Mesendoderm (in vitro differentiated cells): ENCODE data around the gene REXO4.
"Not testable (repeated sequence)": the region's sequence is repeated elsewhere in the genome, so short reads cannot be mapped to it uniquely, and the experiment has no call there.

ENCODE experiments used
- DNase-seq: peaks from one replicate; pipeline ENCODE4 v3.0.0; 2013
- H2AK5ac ChIP-seq: 2 replicates; pipeline ENCODE4 v1.6.1; 2013; ENCODE audit warnings: low read length, inconsistent platforms
- H2BK120ac ChIP-seq: 2 replicates; pipeline ENCODE4 v1.6.1; 2013; ENCODE audit warnings: low read depth, mild to moderate bottlenecking, low read length, moderate library complexity, mixed read lengths
- H2BK15ac ChIP-seq: replicated peaks from 2 replicates; pipeline ENCODE4 v1.6.1; 2013; ENCODE audit warnings: low read depth, mild to moderate bottlenecking, moderate library complexity
- H2BK5ac ChIP-seq: 2 replicates; pipeline ENCODE4 v1.6.1; 2013; ENCODE audit warnings: low read length, inconsistent platforms
- H3K18ac ChIP-seq: 2 replicates; pipeline ENCODE4 v1.6.1; 2013; ENCODE audit warnings: mild to moderate bottlenecking, low read length, mixed read lengths
- H3K23ac ChIP-seq: one replicate; pipeline ENCODE4 v1.6.1; 2013; ENCODE audit warnings: low read length
- H3K27ac ChIP-seq: 2 replicates; pipeline ENCODE4 v1.5.1; 2013; ENCODE audit warnings: low read depth, mild to moderate bottlenecking, inconsistent platforms, low read length, moderate library complexity
- H3K27me3 ChIP-seq: 2 replicates; pipeline ENCODE4 v1.6.1; 2013; ENCODE audit warnings: low read length, control low read depth, mild to moderate bottlenecking, inconsistent platforms; ENCODE audit not compliant: insufficient read depth, poor library complexity
- H3K36me3 ChIP-seq: 2 replicates; pipeline ENCODE4 v1.6.1; 2013; ENCODE audit warnings: low read length, inconsistent platforms; ENCODE audit not compliant: control insufficient read depth, insufficient read depth
- H3K4ac ChIP-seq: one replicate; pipeline ENCODE4 v1.6.1; 2013; ENCODE audit warnings: low read depth, mild to moderate bottlenecking, low read length, moderate library complexity
- H3K4me1 ChIP-seq: 2 replicates; pipeline ENCODE4 v1.6.1; 2013; ENCODE audit warnings: low read depth, low read length, inconsistent platforms; ENCODE audit not compliant: control insufficient read depth
- H3K4me2 ChIP-seq: 2 replicates; pipeline ENCODE4 v1.6.1; 2013; ENCODE audit warnings: low read length
- H3K4me3 ChIP-seq: 2 replicates; pipeline ENCODE4 v1.5.1; 2013; ENCODE audit warnings: mild to moderate bottlenecking, low read length
- H3K56ac ChIP-seq: one replicate; pipeline ENCODE4 v1.6.1; 2013; ENCODE audit warnings: low read length
- H3K79me1 ChIP-seq: 2 replicates; pipeline ENCODE4 v1.6.1; 2013; ENCODE audit warnings: low read length, inconsistent platforms
- H3K79me2 ChIP-seq: 2 replicates; pipeline ENCODE4 v1.6.1; 2013; ENCODE audit warnings: mild to moderate bottlenecking, low read length; ENCODE audit not compliant: control insufficient read depth, insufficient read depth
- H3K9ac ChIP-seq: 2 replicates; pipeline ENCODE4 v1.6.1; 2013; ENCODE audit warnings: low read length, inconsistent platforms
- H4K5ac ChIP-seq: one replicate; pipeline ENCODE4 v1.6.1; 2013; ENCODE audit warnings: low read length
- H4K8ac ChIP-seq: one replicate; pipeline ENCODE4 v1.6.1; 2013; ENCODE audit warnings: low read depth, mild to moderate bottlenecking, control low read depth, low read length, moderate library complexity
- WGBS: extraction: QIAGEN DNeasy Blood & Tissue Kit; methylation state at CpG from one replicate; pipeline ENCODE4 v1.1.7; 2013; ENCODE audit warnings: low lambda C conversion rate, missing lambda C conversion rate; ENCODE audit not compliant: insufficient coverage; ENCODE audit errors: extremely low coverage; 5-methylcytosine and 5-hydroxymethylcytosine counted together

REXO4 gene

GRCh38 chr9:133393399-133393798 is 24.4 kb downstream of the REXO4 start:
- H3K79me2 ChIP-seq: no peaks in the 10 kb centered on the region
- no peak overlapping the region for H3K27ac ChIP-seq
- no CpG with 5 or more reads among the region's 3 CpGs for WGBS
- H3K27me3 ChIP-seq: no peaks in the 10 kb centered on the region
- no peak overlapping the region for H2BK120ac ChIP-seq
- H3K56ac ChIP-seq: no peak overlapping the region
- no peak overlapping the region for H3K18ac ChIP-seq
- H3K4ac ChIP-seq: no peak overlapping the region
- no peak overlapping the region for H3K9ac ChIP-seq
- no peak overlapping the region for H4K5ac ChIP-seq
- no peak overlapping the region for H2BK15ac ChIP-seq
- no peak overlapping the region for H3K23ac ChIP-seq
- no peak overlapping the region for H3K4me3 ChIP-seq
- no peak overlapping the region for H2BK5ac ChIP-seq
- no peak overlapping the region for H3K4me2 ChIP-seq
- no peaks in the 10 kb centered on the region for H3K79me1 ChIP-seq
- H2AK5ac ChIP-seq: no peak overlapping the region
- no peak overlapping the region for H4K8ac ChIP-seq
- H3K36me3 ChIP-seq: no peaks in the 10 kb centered on the region
- DNase-seq: no peak
- no peaks in the 10 kb centered on the region for H3K4me1 ChIP-seq

DNA sequence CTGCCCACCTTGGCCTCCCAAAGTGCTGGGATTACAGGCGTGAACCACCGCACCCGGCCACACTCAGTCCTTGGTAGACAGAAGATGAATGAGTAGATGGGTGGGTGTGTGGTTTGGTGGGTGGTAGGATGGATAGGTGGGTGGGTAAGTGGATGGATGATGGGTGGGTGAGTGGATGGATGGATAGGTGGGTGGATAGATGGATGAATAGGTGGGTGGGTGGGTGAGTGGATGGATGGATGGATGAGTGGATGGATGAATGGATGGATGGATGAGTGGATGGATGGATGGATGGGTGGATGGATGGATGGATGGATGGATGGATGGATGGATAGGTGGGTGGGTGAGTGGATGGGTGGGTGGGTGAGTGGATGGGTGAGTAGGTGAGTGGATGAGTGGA is 25.5 kb downstream of the REXO4 start:
- not testable (repeated sequence) for H3K36me3 ChIP-seq, H3K4me1 ChIP-seq, H3K27ac ChIP-seq, H3K4me2 ChIP-seq, H3K79me1 ChIP-seq, H4K5ac ChIP-seq, H4K8ac ChIP-seq, H3K27me3 ChIP-seq, H3K4me3 ChIP-seq, H2BK120ac ChIP-seq, H3K79me2 ChIP-seq, H2BK5ac ChIP-seq, DNase-seq, H2BK15ac ChIP-seq, H3K18ac ChIP-seq, H3K23ac ChIP-seq, H2AK5ac ChIP-seq, H3K56ac ChIP-seq, H3K9ac ChIP-seq, H3K4ac ChIP-seq
- no CpG with 5 or more reads among the region's 3 CpGs for WGBS

GRCh38 chr9:133391449-133391848 is 26.4 kb downstream of the REXO4 start:
- H3K4me3 ChIP-seq, H3K9ac ChIP-seq, H4K5ac ChIP-seq, H3K79me1 ChIP-seq, H3K23ac ChIP-seq, H3K18ac ChIP-seq, H4K8ac ChIP-seq, H3K4me2 ChIP-seq, H3K36me3 ChIP-seq, H3K56ac ChIP-seq, H3K4ac ChIP-seq, H2AK5ac ChIP-seq, DNase-seq, H2BK5ac ChIP-seq, H3K4me1 ChIP-seq, H2BK120ac ChIP-seq, H3K79me2 ChIP-seq, H3K27ac ChIP-seq, H3K27me3 ChIP-seq, H2BK15ac ChIP-seq: not testable (repeated sequence)
- WGBS: no CpG with 5 or more reads among the region's 4 CpGs

DNA sequence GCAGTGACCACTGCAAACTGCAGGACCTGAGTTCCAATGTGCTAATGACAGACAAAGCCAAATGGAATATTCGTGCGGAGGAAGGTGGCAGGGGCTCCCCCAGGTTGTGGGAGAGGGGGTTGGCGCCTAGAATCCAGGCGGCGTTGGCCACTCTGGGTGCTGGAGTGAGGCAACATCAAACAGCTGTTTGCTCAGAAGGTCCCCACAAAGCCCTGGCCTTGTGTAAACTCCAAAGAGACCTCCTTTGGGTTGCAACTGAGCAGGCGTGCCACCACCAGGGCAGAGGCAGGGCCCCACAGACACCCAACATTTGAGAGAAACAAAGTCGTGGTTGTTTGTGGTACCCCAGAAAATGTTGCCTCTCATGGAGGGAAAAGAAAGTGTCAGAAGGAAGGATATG is 27.1 kb downstream of the REXO4 start:
- Histone ChIP-seq H4K5ac (no peak overlapping the region), H3K27ac (no peak overlapping the region), H3K27me3 (no peaks in the 10 kb centered on the region), H3K4ac (no peak overlapping the region), H2BK120ac (no peak overlapping the region), H3K4me3 (no peak overlapping the region), H2BK15ac (no peak overlapping the region), H3K23ac (no peak overlapping the region), H4K8ac (no peak overlapping the region), H3K9ac (no peak overlapping the region), H3K18ac (no peak overlapping the region), H2BK5ac (no peak overlapping the region), H3K4me1 (no peaks in the 10 kb centered on the region), H3K79me2 (no peaks in the 10 kb centered on the region), H3K4me2 (no peak overlapping the region), H3K36me3 (no peaks in the 10 kb centered on the region), H3K79me1 (no peaks in the 10 kb centered on the region), H2AK5ac (no peak overlapping the region), H3K56ac (no peak overlapping the region)
- no peak for DNase-seq
- no CpG with 5 or more reads among the region's 7 CpGs for WGBS

DNA sequence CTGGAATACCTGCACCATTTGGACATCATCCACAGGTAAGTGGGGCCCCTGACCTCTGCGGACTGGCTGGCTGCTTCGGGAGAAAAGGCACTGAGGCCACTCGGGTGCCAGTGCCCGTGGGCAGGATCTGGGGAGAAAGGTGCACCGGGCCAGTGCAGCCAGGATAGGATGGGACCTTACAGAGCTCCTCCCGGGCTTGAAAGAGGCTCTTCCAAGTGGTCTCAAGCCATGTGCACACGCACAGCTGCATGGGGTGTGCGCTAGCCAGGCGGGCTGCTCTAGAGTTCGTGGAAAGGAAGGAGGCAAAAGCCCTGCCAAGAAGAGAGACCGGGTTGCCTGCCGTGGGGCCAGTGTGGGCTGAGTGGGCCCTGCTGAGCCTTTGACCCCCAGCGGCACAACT is 28.2 kb downstream of the REXO4 start:
- Histone ChIP-seq H3K9ac (no peak overlapping the region), H3K4me2 (no peak overlapping the region), H3K4me3 (no peak overlapping the region), H3K27ac (no peak overlapping the region), H2BK5ac (no peak overlapping the region), H3K23ac (no peak overlapping the region), H4K8ac (no peak overlapping the region), H3K4me1 (no peaks in the 10 kb centered on the region), H3K36me3 (no peaks in the 10 kb centered on the region), H3K4ac (no peak overlapping the region), H2BK120ac (no peak overlapping the region), H3K27me3 (no peaks in the 10 kb centered on the region), H3K79me2 (no peaks in the 10 kb centered on the region), H2AK5ac (no peak overlapping the region), H3K56ac (no peak overlapping the region), H3K79me1 (no peaks in the 10 kb centered on the region), H3K18ac (no peak overlapping the region), H2BK15ac (no peak overlapping the region), H4K5ac (no peak overlapping the region)
- no CpG with 5 or more reads among the region's 13 CpGs for WGBS
- DNase-seq: no peak

DNA sequence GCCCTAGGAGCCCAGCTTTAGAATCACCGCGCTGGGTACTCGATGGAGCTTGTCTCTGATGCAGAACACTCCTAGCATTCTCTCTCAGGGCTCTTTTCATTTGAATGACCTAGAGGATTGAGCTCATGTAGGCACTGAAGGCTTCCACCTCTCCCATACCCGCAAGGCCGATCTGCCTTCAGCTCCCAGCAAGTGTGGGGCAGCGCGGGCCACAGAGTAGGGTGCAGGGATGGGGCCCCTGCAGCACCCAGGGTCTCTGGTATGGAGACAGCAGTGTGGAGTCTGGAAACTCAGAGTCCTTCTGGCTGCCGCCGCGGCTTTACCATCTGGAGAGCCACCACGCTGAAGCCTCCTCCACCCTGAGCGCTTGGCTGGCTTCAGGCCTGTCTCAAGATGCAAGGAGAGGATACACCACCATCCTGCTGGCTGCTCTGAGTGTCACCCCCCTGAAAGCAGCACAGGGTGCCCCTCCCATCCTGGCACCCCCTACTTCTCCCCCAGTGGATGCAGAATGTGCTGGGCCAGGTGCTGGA is 28.7 kb downstream of the REXO4 start:
- Histone ChIP-seq H3K79me1 (no peaks in the 10 kb centered on the region), H3K27me3 (no peaks in the 10 kb centered on the region), H3K79me2 (no peaks in the 10 kb centered on the region), H3K4me2 (no peak overlapping the region), H2BK5ac (no peak overlapping the region), H3K18ac (no peak overlapping the region), H4K5ac (no peak overlapping the region), H2BK120ac (no peak overlapping the region), H3K4me1 (no peaks in the 10 kb centered on the region), H3K36me3 (no peaks in the 10 kb centered on the region), H3K23ac (no peak overlapping the region), H3K27ac (no peak overlapping the region), H3K9ac (no peak overlapping the region), H2BK15ac (no peak overlapping the region), H4K8ac (no peak overlapping the region), H3K4me3 (no peak overlapping the region), H3K56ac (no peak overlapping the region), H3K4ac (no peak overlapping the region), H2AK5ac (no peak overlapping the region)
- DNase-seq: no peak
- no CpG with 5 or more reads among the region's 12 CpGs for WGBS
